Kidney capillary endothelial cell (primary cell): ENCODE results near the gene GPATCH2L.

ENCODE experiments used
- DNase-seq: peaks from one replicate; pipeline ENCODE4 v3.0.0-alpha.2; 2018; ENCODE audit warnings: low spot score

GPATCH2L gene

GRCh38 chr14:76257842-76258397, 106.2 kb downstream of the GPATCH2L start:
- no peak for DNase-seq

GRCh38 chr14:76259029-76259735, 107.5 kb downstream of the GPATCH2L start:
- no peak for DNase-seq

GRCh38 chr14:76260749-76261148, 109.0 kb downstream of the GPATCH2L start:
- no peak for DNase-seq

GRCh38 chr14:76261371-76261811, 109.7 kb downstream of the GPATCH2L start:
- no peak for DNase-seq

- no peak for DNase-seq
Measured at GRCh38 chr14:76262641-76263040, 110.9 kb downstream of the GPATCH2L start.
